ENCODE data around the gene EPHA3. TPM values are rescaled to one million over a fixed set of nuclear protein-coding genes. Genes with fewer than 3 reads are reported as not detected.

The EPHA3 gene
- total RNA-seq, 1 donor, result 10.9 TPM

DNA sequence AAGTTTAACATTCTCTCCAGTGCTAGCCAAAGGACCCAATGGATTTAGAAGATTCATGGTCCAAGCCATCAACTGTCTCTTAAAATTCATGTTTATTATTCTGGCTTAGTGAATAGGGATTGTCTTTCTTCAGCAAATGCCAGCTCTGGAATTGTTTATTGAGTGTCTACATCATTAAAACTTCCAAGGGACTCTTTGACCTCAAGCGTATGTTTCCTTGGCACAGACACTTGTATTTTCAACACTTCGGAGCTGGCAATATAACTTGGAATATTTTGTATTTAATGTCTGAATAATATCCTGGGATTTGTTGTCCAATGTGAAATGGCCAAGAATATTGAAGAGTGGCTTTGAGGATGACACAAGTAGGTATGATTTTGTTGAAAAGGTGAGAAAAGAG, 204.2 kb downstream of the EPHA3 start:
- no peak overlapping the region for H3K4me3 ChIP-seq (ENCODE audit: insufficient read depth, low read length)
- no peak overlapping the region for H3K4me2 ChIP-seq (ENCODE audit: insufficient read depth, low read length)
- TF ChIP-seq, protein P1, sequence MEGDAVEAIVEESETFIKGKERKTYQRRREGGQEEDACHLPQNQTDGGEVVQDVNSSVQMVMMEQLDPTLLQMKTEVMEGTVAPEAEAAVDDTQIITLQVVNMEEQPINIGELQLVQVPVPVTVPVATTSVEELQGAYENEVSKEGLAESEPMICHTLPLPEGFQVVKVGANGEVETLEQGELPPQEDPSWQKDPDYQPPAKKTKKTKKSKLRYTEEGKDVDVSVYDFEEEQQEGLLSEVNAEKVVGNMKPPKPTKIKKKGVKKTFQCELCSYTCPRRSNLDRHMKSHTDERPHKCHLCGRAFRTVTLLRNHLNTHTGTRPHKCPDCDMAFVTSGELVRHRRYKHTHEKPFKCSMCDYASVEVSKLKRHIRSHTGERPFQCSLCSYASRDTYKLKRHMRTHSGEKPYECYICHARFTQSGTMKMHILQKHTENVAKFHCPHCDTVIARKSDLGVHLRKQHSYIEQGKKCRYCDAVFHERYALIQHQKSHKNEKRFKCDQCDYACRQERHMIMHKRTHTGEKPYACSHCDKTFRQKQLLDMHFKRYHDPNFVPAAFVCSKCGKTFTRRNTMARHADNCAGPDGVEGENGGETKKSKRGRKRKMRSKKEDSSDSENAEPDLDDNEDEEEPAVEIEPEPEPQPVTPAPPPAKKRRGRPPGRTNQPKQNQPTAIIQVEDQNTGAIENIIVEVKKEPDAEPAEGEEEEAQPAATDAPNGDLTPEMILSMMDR (IDR thresholded peaks at IDR 0.05; ENCODE audit: extremely low read depth, low read depth, low read length), result no peak
- no peak overlapping the region for H2AFZ ChIP-seq (ENCODE audit: low read length)
- no peaks in the 10 kb centered on the region for H3K9me3 ChIP-seq (ENCODE audit: low read depth, low read length)
- no peak for DNase-seq (ENCODE audit: insufficient read length, low spot score, missing footprints)
- H3K4me1 ChIP-seq (ENCODE audit: insufficient read depth, low read length), result no peaks in the 10 kb centered on the region
- no peaks in the 10 kb centered on the region for H3K27me3 ChIP-seq (ENCODE audit: insufficient read depth, low read length)
- H3K27ac ChIP-seq (ENCODE audit: low read depth, low read length), result no peak overlapping the region
- no peaks in the 10 kb centered on the region for H3K36me3 ChIP-seq (ENCODE audit: insufficient read depth, low read length)
- H3K79me2 ChIP-seq (ENCODE audit: insufficient read depth, low read length), result no peaks in the 10 kb centered on the region
- no peaks in the 10 kb centered on the region for H4K20me1 ChIP-seq (ENCODE audit: insufficient read depth, low read length)

DNA sequence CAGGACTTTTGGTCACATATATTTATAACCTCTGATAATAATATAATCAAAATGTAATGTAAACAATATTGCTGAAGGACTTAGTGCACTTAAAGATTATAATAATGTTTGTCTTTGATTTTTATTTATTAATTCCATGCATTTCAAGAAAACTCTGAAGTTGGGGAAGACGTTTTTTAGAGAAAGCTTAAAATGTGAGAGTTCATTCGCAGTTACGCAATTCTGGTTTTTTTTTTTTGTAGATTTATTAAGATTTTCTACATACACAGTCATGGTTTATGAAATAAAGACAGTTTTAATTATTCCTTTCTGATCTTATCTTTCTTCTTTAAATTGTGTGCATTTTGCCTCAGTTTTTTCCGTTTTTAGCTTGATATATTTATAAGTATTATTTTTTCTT, 204.7 kb downstream of the EPHA3 start:
- Histone ChIP-seq H3K4me2 (ENCODE audit: insufficient read depth, low read length) (no peak overlapping the region), H3K36me3 (ENCODE audit: insufficient read depth, low read length) (no peaks in the 10 kb centered on the region), H3K79me2 (ENCODE audit: insufficient read depth, low read length) (no peaks in the 10 kb centered on the region), H3K4me1 (ENCODE audit: insufficient read depth, low read length) (no peaks in the 10 kb centered on the region), H3K9me3 (ENCODE audit: low read depth, low read length) (no peaks in the 10 kb centered on the region), H3K27me3 (ENCODE audit: insufficient read depth, low read length) (no peaks in the 10 kb centered on the region), H4K20me1 (ENCODE audit: insufficient read depth, low read length) (no peaks in the 10 kb centered on the region), H3K27ac (ENCODE audit: low read depth, low read length) (no peak overlapping the region), H3K4me3 (ENCODE audit: insufficient read depth, low read length) (no peak overlapping the region), H2AFZ (ENCODE audit: low read length) (no peak overlapping the region)
- TF ChIP-seq, protein P1 (IDR thresholded peaks at IDR 0.05; ENCODE audit: extremely low read depth, low read depth, low read length), result no peak
- DNase-seq (ENCODE audit: insufficient read length, low spot score, missing footprints), result no peak

DNA sequence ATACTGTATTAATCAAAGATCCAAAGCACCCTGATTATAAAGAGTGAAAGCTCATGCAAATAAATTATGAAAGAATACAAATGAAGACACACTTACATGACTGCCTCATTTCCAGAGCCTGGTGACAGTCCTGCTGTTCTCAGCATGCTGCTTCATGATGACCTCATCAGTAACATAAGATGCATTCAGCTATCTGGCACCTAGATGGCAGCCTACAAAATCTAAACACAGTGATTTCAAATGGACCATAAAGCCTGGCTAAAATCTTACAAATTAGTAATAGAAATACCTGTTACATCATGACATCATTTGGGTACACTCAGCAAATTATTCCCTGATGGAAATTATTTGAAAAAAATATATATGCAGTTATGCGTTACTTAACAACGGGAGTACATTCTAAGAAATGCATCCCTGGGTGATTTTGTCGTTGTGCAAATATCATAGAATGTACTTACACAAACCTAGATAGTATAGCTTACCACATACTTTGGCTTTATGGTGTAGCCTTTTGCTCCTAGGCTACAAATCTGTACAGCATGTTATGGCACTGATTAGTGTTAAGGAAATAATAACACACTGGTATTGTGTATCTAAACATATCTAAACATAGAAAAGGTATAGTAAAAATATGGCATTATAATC, 207.2 kb downstream of the EPHA3 start:
- no peaks in the 10 kb centered on the region for H3K9me3 ChIP-seq (ENCODE audit: low read depth, low read length)
- no peaks in the 10 kb centered on the region for H4K20me1 ChIP-seq (ENCODE audit: insufficient read depth, low read length)
- H3K4me2 ChIP-seq (ENCODE audit: insufficient read depth, low read length), result no peak overlapping the region
- H3K27ac ChIP-seq (ENCODE audit: low read depth, low read length), result no peak overlapping the region
- TF ChIP-seq, protein P1 (IDR thresholded peaks at IDR 0.05; ENCODE audit: extremely low read depth, low read depth, low read length), result peak; percentile 47
- no peaks in the 10 kb centered on the region for H3K79me2 ChIP-seq (ENCODE audit: insufficient read depth, low read length)
- no peaks in the 10 kb centered on the region for H3K27me3 ChIP-seq (ENCODE audit: insufficient read depth, low read length)
- H2AFZ ChIP-seq (ENCODE audit: low read length), result no peak overlapping the region
- no peaks in the 10 kb centered on the region for H3K36me3 ChIP-seq (ENCODE audit: insufficient read depth, low read length)
- H3K4me3 ChIP-seq (ENCODE audit: insufficient read depth, low read length), result no peak overlapping the region
- no peaks in the 10 kb centered on the region for H3K4me1 ChIP-seq (ENCODE audit: insufficient read depth, low read length)
- peak; percentile 38 for DNase-seq (ENCODE audit: insufficient read length, low spot score, missing footprints)

DNA sequence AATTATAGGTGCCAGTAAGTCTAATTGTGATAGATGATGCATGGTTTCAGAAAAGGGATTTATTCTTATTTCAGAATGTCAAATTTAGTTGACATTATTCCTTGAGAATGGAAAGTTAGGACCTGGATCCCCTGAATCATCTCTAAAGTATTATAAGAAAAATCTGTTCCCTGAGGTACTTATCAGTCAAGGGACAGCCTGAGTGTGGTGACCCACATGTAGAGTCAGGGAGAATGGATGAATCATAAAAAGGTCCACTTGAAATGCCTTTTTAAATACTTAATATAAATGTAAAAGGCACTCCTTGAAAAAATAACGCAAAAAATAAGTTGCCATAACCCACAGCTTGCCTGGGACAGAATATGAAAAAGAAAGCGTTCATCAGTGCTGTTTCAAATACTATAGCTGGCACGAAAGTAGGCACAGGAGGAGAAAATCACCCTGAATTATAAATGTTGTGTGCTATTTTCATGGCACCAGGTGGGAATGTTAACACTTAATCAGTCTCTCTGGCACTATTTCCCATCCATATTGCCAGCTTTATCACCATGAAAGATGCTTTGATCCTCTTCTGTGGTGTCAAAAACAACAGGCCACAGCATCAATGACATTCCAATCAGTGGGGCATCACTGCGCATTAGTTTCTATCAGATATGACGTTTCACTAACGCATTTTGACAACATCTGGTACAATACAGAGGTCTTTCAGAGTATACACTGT, 208.5 kb downstream of the EPHA3 start:
- no peaks in the 10 kb centered on the region for H3K4me1 ChIP-seq (ENCODE audit: insufficient read depth, low read length)
- TF ChIP-seq, protein P1 (IDR thresholded peaks at IDR 0.05; ENCODE audit: extremely low read depth, low read depth, low read length), result no peak

More for the DNA sequence above, 208.5 kb downstream of the EPHA3 start:
- H2AFZ ChIP-seq (ENCODE audit: low read length), result no peak overlapping the region
- no peaks in the 10 kb centered on the region for H3K79me2 ChIP-seq (ENCODE audit: insufficient read depth, low read length)
- no peak for DNase-seq (ENCODE audit: insufficient read length, low spot score, missing footprints)
- no peak overlapping the region for H3K4me2 ChIP-seq (ENCODE audit: insufficient read depth, low read length)
- no peaks in the 10 kb centered on the region for H3K27me3 ChIP-seq (ENCODE audit: insufficient read depth, low read length)
- no peak overlapping the region for H3K27ac ChIP-seq (ENCODE audit: low read depth, low read length)
- no peak overlapping the region for H3K4me3 ChIP-seq (ENCODE audit: insufficient read depth, low read length)
- no peaks in the 10 kb centered on the region for H3K36me3 ChIP-seq (ENCODE audit: insufficient read depth, low read length)
- no peaks in the 10 kb centered on the region for H3K9me3 ChIP-seq (ENCODE audit: low read depth, low read length)
- no peaks in the 10 kb centered on the region for H4K20me1 ChIP-seq (ENCODE audit: insufficient read depth, low read length)

Data from osteoblast (primary cell).